Inflammatory macrophage (primary cell): Measurements from ENCODE around the gene PTGIR.
A peak's percentile ranks its signal among the peaks of the same experiment; 100 is the strongest.

ENCODE experiments used
- DNase-seq, 2 donors: peaks; one replicate each; pipeline ENCODE4 v3.0.0-alpha.2; 2020 to 2022

Gene PTGIR

GRCh38 chr19:46614114-46614722 lies 10.7 kb downstream of the PTGIR start:
- peak; percentile 83 for DNase-seq

- DNase-seq = no peak
These were observed 11.4 kb downstream of the PTGIR start for GRCh38 chr19:46613525-46613924.

- DNase-seq = no peak
These were observed 13.1 kb downstream of the PTGIR start for GRCh38 chr19:46611776-46612175.

- peak in 1 of 2 donors; percentile 32 for DNase-seq
These were observed 13.8 kb downstream of the PTGIR start for GRCh38 chr19:46610851-46611770.

- no peak for DNase-seq
These were observed 14.5 kb downstream of the PTGIR start for GRCh38 chr19:46610413-46610775.

- peak in 1 of 2 donors; percentile 2 for DNase-seq
These were observed 15.1 kb downstream of the PTGIR start for GRCh38 chr19:46609511-46610412.

GRCh38 chr19:46608581-46609345 lies 16.1 kb downstream of the PTGIR start:
- DNase-seq = peak in 1 of 2 donors; percentile 2

GRCh38 chr19:46608178-46608577 lies 16.7 kb downstream of the PTGIR start:
- DNase-seq = no peak

GRCh38 chr19:46607448-46607841 lies 17.4 kb downstream of the PTGIR start:
- peak in 1 of 2 donors; percentile 0 for DNase-seq

- peak in 1 of 2 donors; percentile 1 for DNase-seq
These were observed 18.0 kb downstream of the PTGIR start for GRCh38 chr19:46606681-46607447.

GRCh38 chr19:46606019-46606418 lies 18.9 kb downstream of the PTGIR start:
- no peak for DNase-seq

- DNase-seq = peak in 1 of 2 donors; percentile 0
These were observed 19.5 kb downstream of the PTGIR start for GRCh38 chr19:46605356-46605821.

- DNase-seq = no peak
These were observed 20.0 kb downstream of the PTGIR start for GRCh38 chr19:46604781-46605355.

- DNase-seq = no peak
These were observed 21.1 kb downstream of the PTGIR start for GRCh38 chr19:46603752-46604231.

GRCh38 chr19:46603195-46603637 lies 21.7 kb downstream of the PTGIR start:
- DNase-seq = no peak

GRCh38 chr19:46602392-46603194 lies 22.3 kb downstream of the PTGIR start:
- DNase-seq = peak in 1 of 2 donors; percentile 6

- DNase-seq = no peak
These were observed 23.3 kb downstream of the PTGIR start, which contains the start of gene CALM3 for GRCh38 chr19:46601318-46602224. TSS of gene CALM3 (plus strand) at chr19:46601330. CDS start at chr19:46601435, 105 bp downstream.
